ENCODE results near the gene CDKAL1.

Gene CDKAL1

DNA sequence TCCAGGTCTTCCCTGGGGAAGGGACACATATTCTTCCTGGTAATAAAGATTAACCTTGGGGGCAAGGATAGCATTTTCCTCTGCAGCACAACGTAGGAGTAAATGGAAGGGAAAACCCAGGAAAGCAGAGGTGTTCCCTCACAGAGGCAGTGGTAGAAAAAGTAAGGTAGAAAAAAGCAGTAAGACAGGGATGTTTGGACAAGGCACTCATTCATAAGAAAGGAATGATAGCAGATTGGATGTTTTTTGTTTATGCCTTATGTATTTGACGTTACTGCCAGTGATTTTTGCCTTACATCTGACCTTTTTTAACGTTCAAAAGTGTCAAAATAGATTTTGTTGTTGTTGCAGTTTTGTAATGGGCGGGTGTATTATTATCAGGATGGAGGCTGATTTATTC lies 395.0 kb downstream of the CDKAL1 start:
- no peaks in the 10 kb centered on the region for H3K27me3 ChIP-seq (ENCODE audit: insufficient read depth, low read length, poor library complexity)
- no peaks in the 10 kb centered on the region for H3K79me2 ChIP-seq (ENCODE audit: insufficient read depth, low read length)
- no peak overlapping the region for H3K9ac ChIP-seq (ENCODE audit: low read depth, low read length)
- H3K9me3 ChIP-seq (ENCODE audit: insufficient read depth, low read length, severe bottlenecking): no peaks in the 10 kb centered on the region
- H4K20me1 ChIP-seq (ENCODE audit: insufficient read depth, low read length): no peaks in the 10 kb centered on the region
- no peaks in the 10 kb centered on the region for H3K36me3 ChIP-seq (ENCODE audit: insufficient read depth, low read length)
- no peak overlapping the region for H3K27ac ChIP-seq (ENCODE audit: low read length)
- no peak for TF ChIP-seq CTCF (IDR thresholded peaks at IDR 0.05; ENCODE audit: borderline replicate concordance, extremely low read depth, low read length, poor library complexity, severe bottlenecking)
- TF ChIP-seq EZH2 (IDR thresholded peaks at IDR 0.05; ENCODE audit: borderline replicate concordance, low read depth, low read length, severe bottlenecking): no peak
- H3K4me2 ChIP-seq (ENCODE audit: insufficient read depth, low read length): no peak overlapping the region
- no peaks in the 10 kb centered on the region for H3K4me1 ChIP-seq (ENCODE audit: insufficient read depth, low read length)
- H2AFZ ChIP-seq (ENCODE audit: low read depth, low read length): no peak overlapping the region
- DNase-seq: no peak
- no peak for ATAC-seq (ENCODE audit: insufficient read depth, low read depth)
- H3K4me3 ChIP-seq (ENCODE audit: low read depth in 1 of 2, low read length in 2 of 2): no peak overlapping the region

GRCh38 chr6:20931093-20931492 lies 396.8 kb downstream of the CDKAL1 start:
- Histone ChIP-seq H3K4me3 (ENCODE audit: low read depth in 1 of 2, low read length in 2 of 2) (no peak overlapping the region), H4K20me1 (ENCODE audit: insufficient read depth, low read length) (no peaks in the 10 kb centered on the region), H3K36me3 (ENCODE audit: insufficient read depth, low read length) (no peaks in the 10 kb centered on the region), H3K4me1 (ENCODE audit: insufficient read depth, low read length) (no peaks in the 10 kb centered on the region), H3K79me2 (ENCODE audit: insufficient read depth, low read length) (no peaks in the 10 kb centered on the region), H3K4me2 (ENCODE audit: insufficient read depth, low read length) (no peak overlapping the region), H3K9me3 (ENCODE audit: insufficient read depth, low read length, severe bottlenecking) (no peaks in the 10 kb centered on the region), H3K9ac (ENCODE audit: low read depth, low read length) (no peak overlapping the region), H3K27me3 (ENCODE audit: insufficient read depth, low read length, poor library complexity) (no peaks in the 10 kb centered on the region), H2AFZ (ENCODE audit: low read depth, low read length) (no peak overlapping the region), H3K27ac (ENCODE audit: low read length) (no peak overlapping the region)
- DNase-seq (no peak), ATAC-seq (ENCODE audit: insufficient read depth, low read depth) (no peak)
- no peak for TF ChIP-seq EZH2 (IDR thresholded peaks at IDR 0.05; ENCODE audit: borderline replicate concordance, low read depth, low read length, severe bottlenecking)
- no peak for TF ChIP-seq CTCF (IDR thresholded peaks at IDR 0.05; ENCODE audit: borderline replicate concordance, extremely low read depth, low read length, poor library complexity, severe bottlenecking)

DNA sequence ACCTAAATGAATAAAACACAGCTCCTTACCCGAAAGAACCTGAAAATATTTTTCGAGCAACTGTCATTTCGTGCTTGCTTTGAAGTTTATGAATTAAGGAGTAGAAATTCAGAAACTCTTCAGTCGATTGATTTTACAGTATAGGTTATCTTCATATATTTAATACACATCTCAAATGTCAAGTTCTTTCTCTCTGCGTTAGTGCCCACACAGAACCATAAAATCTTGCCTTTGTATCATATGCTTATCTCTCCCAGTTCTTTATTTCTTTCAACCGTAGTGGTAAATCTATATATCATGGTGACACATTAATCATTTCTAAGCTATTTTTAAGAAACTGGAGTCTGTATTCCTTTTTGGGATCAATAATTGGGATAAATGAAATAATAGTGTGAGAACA lies 397.5 kb downstream of the CDKAL1 start:
- no peak for TF ChIP-seq CTCF (IDR thresholded peaks at IDR 0.05; ENCODE audit: borderline replicate concordance, extremely low read depth, low read length, poor library complexity, severe bottlenecking)
- TF ChIP-seq EZH2 (IDR thresholded peaks at IDR 0.05; ENCODE audit: borderline replicate concordance, low read depth, low read length, severe bottlenecking): no peak
- no peaks in the 10 kb centered on the region for H4K20me1 ChIP-seq (ENCODE audit: insufficient read depth, low read length)
- DNase-seq (no peak), ATAC-seq (ENCODE audit: insufficient read depth, low read depth) (no peak)
- no peaks in the 10 kb centered on the region for H3K79me2 ChIP-seq (ENCODE audit: insufficient read depth, low read length)
- no peak overlapping the region for H2AFZ ChIP-seq (ENCODE audit: low read depth, low read length)
- H3K4me2 ChIP-seq (ENCODE audit: insufficient read depth, low read length): no peak overlapping the region
- H3K27me3 ChIP-seq (ENCODE audit: insufficient read depth, low read length, poor library complexity): no peaks in the 10 kb centered on the region
- H3K9me3 ChIP-seq (ENCODE audit: insufficient read depth, low read length, severe bottlenecking): no peaks in the 10 kb centered on the region
- H3K4me3 ChIP-seq (ENCODE audit: low read depth in 1 of 2, low read length in 2 of 2): no peak overlapping the region
- no peaks in the 10 kb centered on the region for H3K36me3 ChIP-seq (ENCODE audit: insufficient read depth, low read length)
- no peak overlapping the region for H3K9ac ChIP-seq (ENCODE audit: low read depth, low read length)
- no peak overlapping the region for H3K27ac ChIP-seq (ENCODE audit: low read length)
- H3K4me1 ChIP-seq (ENCODE audit: insufficient read depth, low read length): no peaks in the 10 kb centered on the region

DNA sequence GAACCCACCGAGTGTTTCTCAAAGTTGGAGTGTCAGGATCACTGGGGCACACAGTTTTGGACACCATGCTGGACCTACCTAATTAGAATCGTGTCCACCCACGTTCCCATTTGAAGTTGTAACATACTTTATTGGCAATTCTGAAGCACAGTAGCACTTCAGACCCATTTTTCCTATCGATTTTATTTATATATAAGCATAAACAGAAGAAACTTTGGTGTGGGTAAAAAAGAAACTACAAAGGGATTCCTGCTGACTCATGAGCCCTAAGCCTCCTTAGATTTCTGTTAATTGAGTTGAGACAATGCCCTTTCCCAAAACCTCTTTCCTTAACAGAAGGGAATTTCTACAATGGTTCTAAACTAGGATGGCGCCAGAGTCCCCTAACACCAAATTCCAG lies 398.0 kb downstream of the CDKAL1 start:
- Histone ChIP-seq H3K79me2 (ENCODE audit: insufficient read depth, low read length) (no peaks in the 10 kb centered on the region), H3K27ac (ENCODE audit: low read length) (no peak overlapping the region), H2AFZ (ENCODE audit: low read depth, low read length) (no peak overlapping the region), H3K9me3 (ENCODE audit: insufficient read depth, low read length, severe bottlenecking) (no peaks in the 10 kb centered on the region), H3K4me3 (ENCODE audit: low read depth in 1 of 2, low read length in 2 of 2) (no peak overlapping the region), H3K36me3 (ENCODE audit: insufficient read depth, low read length) (no peaks in the 10 kb centered on the region), H3K4me2 (ENCODE audit: insufficient read depth, low read length) (no peak overlapping the region), H3K9ac (ENCODE audit: low read depth, low read length) (no peak overlapping the region), H3K27me3 (ENCODE audit: insufficient read depth, low read length, poor library complexity) (no peaks in the 10 kb centered on the region), H3K4me1 (ENCODE audit: insufficient read depth, low read length) (no peaks in the 10 kb centered on the region), H4K20me1 (ENCODE audit: insufficient read depth, low read length) (no peaks in the 10 kb centered on the region)
- TF ChIP-seq EZH2 (IDR thresholded peaks at IDR 0.05; ENCODE audit: borderline replicate concordance, low read depth, low read length, severe bottlenecking) (no peak), CTCF (IDR thresholded peaks at IDR 0.05; ENCODE audit: borderline replicate concordance, extremely low read depth, low read length, poor library complexity, severe bottlenecking) (no peak)
- ATAC-seq (ENCODE audit: insufficient read depth, low read depth): no peak
- no peak for DNase-seq

Measured in DND-41 (cell line).